SH-SY5Y (cell line): Measurements from ENCODE around the gene CD44.

Source experiments
- GATA2 ChIP-seq: IDR thresholded peaks from 2 replicates; pipeline ENCODE4 v1.6.1; 2011; ENCODE audit warnings: mild to moderate bottlenecking, low read depth, low read length
- GATA3 ChIP-seq: IDR thresholded peaks from 2 replicates; pipeline ENCODE4 v1.6.1; 2011; ENCODE audit warnings: low read depth, mild to moderate bottlenecking, low read length, moderate library complexity

Gene CD44

GRCh38 chr11:35126000-35126878 is 12.7 kb upstream of the CD44 start:
- TF ChIP-seq GATA3: no peak
- TF ChIP-seq GATA2: no peak

- no peak for TF ChIP-seq GATA2
- no peak for TF ChIP-seq GATA3
Observed at GRCh38 chr11:35126879-35127581, 11.9 kb upstream of the CD44 start.

- TF ChIP-seq GATA2 (no peak), GATA3 (no peak)
Observed at GRCh38 chr11:35127619-35128018, 11.4 kb upstream of the CD44 start.

- TF ChIP-seq GATA3 (no peak), GATA2 (no peak)
Observed at GRCh38 chr11:35131094-35131493, 7.9 kb upstream of the CD44 start.

DNA sequence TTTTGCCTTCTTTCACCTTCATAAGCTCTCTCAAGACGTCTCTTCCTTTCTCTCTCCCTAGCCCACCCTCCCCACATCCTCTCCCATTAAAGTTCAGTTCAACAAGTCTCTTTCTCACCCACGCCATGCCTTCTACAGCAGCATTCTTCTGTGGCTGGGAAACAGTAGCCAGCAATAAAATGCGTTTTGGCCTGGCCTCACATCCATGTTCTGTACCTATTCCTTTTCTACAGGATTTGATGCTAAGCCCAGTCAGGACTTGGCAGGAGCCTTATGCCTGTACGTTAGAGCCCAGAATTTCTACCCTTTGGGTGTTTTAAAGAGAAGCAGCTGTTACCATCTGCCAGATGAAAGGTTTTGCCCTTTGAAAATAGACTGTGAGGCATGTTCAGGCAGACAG is 7.1 kb upstream of the CD44 start:
- TF ChIP-seq GATA2: no peak
- TF ChIP-seq GATA3: no peak

DNA sequence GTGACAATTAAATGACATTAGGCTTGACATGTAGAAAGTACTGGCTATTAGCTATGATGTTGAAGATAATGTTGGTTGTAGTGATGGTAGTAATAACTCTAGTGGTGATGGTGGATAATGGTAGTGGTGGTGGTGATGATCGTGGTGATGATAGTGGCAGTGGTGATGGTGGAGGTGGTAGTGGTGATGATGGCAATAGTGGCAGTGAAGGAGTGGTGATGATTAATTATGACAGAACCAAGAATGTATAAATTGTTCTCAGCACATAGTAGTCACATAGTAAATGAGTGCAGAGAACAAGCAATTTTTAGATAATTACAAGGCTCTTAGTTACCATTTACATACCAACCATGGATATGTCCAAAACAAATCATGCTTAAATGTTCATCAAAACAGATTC is 5.3 kb upstream of the CD44 start:
- TF ChIP-seq GATA2 (no peak), GATA3 (no peak)

DNA sequence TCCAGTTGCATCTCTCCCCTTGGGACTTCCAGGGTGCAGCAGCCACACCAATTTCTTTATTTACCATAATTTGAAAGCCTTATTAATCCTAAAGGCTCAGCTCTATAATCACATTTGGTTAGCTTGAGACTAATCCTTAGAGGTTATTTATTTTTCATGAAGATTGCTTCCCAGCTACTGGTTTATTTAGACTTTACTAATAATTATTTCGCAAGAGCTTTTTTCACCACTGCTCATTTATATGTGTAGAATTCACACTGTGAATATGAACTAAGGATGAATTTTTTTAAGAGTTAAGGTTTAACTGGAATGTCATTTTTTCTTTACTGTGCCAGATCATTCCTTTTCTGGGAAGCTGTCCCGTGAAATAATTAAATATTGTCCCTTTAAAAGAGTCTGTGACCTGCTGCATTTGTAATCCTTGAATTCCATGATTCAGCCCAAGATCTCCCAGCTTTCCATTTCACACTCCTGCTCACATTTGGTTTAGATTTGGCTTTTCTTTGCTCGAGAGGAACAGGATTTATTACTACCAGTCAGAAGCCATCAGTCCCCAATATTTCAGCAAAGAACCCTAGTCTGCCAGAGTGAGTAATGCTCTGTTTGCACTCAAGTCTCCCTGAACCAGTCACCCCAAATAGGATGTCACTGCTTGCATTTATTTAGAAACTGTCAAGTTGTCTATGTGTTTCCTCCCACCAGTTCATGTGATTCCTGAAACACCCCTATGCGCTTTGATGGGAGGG is 4.4 kb upstream of the CD44 start:
- TF ChIP-seq GATA2: no peak

DNA sequence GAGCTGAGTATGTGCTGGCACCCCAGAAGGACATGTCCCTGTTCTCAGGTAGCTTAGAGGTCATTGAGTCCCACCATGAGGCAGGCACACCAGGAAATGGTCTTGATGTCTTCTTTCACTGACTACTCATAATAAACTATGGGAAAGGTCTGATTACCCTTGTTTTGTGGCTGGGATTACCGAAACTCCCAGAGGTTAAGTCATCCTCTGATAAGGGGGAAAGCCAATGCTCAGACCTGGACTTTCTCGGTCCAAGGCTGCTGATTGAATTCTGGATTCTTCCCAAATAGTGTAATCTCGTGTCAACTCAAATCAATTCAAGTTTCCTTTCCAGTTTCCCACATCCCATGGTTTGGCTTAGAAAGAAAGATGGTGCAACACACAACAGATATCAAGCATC is 3.7 kb upstream of the CD44 start:
- no peak for TF ChIP-seq GATA3
- TF ChIP-seq GATA2: no peak

DNA sequence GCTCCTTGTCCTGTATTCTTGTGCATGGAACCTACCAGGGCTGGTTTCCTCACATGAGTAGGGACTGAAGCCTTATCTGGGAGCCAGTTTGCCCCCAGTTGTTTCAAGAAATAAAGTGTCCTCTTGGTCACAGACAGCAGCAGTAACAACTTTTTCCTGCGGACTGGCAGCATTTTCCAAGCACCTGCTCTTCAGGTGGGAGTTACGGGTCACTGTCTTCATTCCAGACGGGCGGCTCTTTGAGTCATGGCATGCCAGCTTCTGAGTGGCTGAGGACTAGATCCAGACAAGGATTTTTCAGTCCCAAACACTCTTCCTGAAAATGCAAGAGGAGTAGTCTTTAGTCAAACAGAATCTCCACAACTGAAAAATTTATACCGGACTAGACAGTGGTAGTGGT is 2.7 kb upstream of the CD44 start:
- TF ChIP-seq GATA2 (no peak), GATA3 (no peak)

DNA sequence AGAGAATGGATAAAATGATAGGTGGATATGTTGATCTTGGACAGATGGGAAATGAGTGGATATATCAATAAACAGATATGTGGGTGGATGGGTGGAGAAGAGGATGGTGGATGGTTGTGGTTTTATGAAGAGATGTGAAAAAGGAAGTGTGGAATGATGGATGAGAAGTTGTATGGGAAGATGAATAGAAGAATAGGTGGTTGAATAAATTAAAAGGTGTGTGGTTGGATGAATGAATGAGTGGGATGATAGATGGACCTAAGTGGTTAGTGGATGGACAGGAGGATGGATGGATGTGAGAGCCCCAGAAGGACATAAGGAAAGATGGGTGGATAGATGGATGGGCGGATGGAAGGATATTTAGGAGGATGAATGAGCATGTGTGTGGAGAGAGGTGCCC is 913 bp upstream of the CD44 start:
- TF ChIP-seq GATA2: no peak
- TF ChIP-seq GATA3: no peak

DNA sequence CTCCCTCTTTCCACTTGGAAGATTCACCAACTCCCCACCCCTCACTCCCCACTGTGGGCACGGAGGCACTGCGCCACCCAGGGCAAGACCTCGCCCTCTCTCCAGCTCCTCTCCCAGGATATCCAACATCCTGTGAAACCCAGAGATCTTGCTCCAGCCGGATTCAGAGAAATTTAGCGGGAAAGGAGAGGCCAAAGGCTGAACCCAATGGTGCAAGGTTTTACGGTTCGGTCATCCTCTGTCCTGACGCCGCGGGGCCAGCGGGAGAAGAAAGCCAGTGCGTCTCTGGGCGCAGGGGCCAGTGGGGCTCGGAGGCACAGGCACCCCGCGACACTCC is 397 bp upstream of the CD44 start:
- TF ChIP-seq GATA3 (no peak), GATA2 (no peak)

GRCh38 chr11:35139722-35140282 is 831 bp downstream of the CD44 start:
- TF ChIP-seq GATA2: no peak

GRCh38 chr11:35141071-35141470 is 2.1 kb downstream of the CD44 start:
- TF ChIP-seq GATA3: no peak
- no peak for TF ChIP-seq GATA2

GRCh38 chr11:35141571-35141971 is 2.6 kb downstream of the CD44 start:
- TF ChIP-seq GATA2 (no peak), GATA3 (no peak)
